Fibroblast of pulmonary artery (primary cell): ENCODE measurements around the gene NR2C1.
"Not testable (repeated sequence)": the region's sequence is repeated elsewhere in the genome, so short reads cannot be mapped to it uniquely, and the experiment has no call there.

Experiments
- DNase-seq: peaks from one replicate; pipeline ENCODE4 v3.0.0-alpha.2; 2010; ENCODE audit warnings: low read depth
- H3K4me3 ChIP-seq: replicated peaks from 2 replicates; pipeline ENCODE4 v1.5.1; 2011; ENCODE audit warnings: low read depth, mild to moderate bottlenecking, control low read depth, low read length, moderate library complexity
- CTCF ChIP-seq: IDR thresholded peaks from 2 replicates; pipeline ENCODE4 v1.5.1; 2011; ENCODE audit warnings: mild to moderate bottlenecking, control low read depth, low read length, inconsistent platforms; ENCODE audit errors: missing control alignments

The NR2C1 gene

GRCh38 chr12:94994312-94994711 lies 79.1 kb downstream of the NR2C1 start:
- no peak overlapping the region for H3K4me3 ChIP-seq
- DNase-seq = peak; percentile 62
- no peak for TF ChIP-seq CTCF

GRCh38 chr12:94993855-94994254 lies 79.6 kb downstream of the NR2C1 start:
- not testable (repeated sequence) for H3K4me3 ChIP-seq, DNase-seq

GRCh38 chr12:94990222-94990621 lies 83.2 kb downstream of the NR2C1 start:
- TF ChIP-seq CTCF = no peak
- DNase-seq = no peak
- no peak overlapping the region for H3K4me3 ChIP-seq

- no peak overlapping the region for H3K4me3 ChIP-seq
- TF ChIP-seq CTCF = no peak
- no peak for DNase-seq
Measured at GRCh38 chr12:94988471-94988870, 84.9 kb downstream of the NR2C1 start.

- DNase-seq = no peak
- H3K4me3 ChIP-seq = no peak overlapping the region
- no peak for TF ChIP-seq CTCF
Measured at GRCh38 chr12:94987801-94988200, 85.6 kb downstream of the NR2C1 start.

- H3K4me3 ChIP-seq = no peak overlapping the region
- no peak for TF ChIP-seq CTCF
- DNase-seq = no peak
Measured at GRCh38 chr12:94987076-94987669, 86.2 kb downstream of the NR2C1 start.

GRCh38 chr12:94985099-94985498 lies 88.3 kb downstream of the NR2C1 start:
- DNase-seq, H3K4me3 ChIP-seq: not testable (repeated sequence)

GRCh38 chr12:94983321-94983720 lies 90.1 kb downstream of the NR2C1 start:
- no peak for DNase-seq
- TF ChIP-seq CTCF = no peak
- no peak overlapping the region for H3K4me3 ChIP-seq
